PC-9 (cell line): Measurements from ENCODE around the gene KRTAP5-9.

ENCODE experiments used
- EZH2 ChIP-seq: fragments of 200-600 bp; sonication (generic); IDR thresholded peaks from 2 replicates; pipeline ENCODE4 v1.8.0; 2017; ENCODE audit warnings: antibody characterized with exemption, low read depth
- TF ChIP-seq, protein P1 (sequence below): fragments of 200-600 bp; sonication (generic); conservative IDR thresholded peaks from 2 replicates; pipeline ENCODE4 v1.6.1; 2017; ENCODE audit warnings: mixed run types, antibody characterized with exemption, mild to moderate bottlenecking, moderate library complexity

- TF ChIP-seq, protein P1, sequence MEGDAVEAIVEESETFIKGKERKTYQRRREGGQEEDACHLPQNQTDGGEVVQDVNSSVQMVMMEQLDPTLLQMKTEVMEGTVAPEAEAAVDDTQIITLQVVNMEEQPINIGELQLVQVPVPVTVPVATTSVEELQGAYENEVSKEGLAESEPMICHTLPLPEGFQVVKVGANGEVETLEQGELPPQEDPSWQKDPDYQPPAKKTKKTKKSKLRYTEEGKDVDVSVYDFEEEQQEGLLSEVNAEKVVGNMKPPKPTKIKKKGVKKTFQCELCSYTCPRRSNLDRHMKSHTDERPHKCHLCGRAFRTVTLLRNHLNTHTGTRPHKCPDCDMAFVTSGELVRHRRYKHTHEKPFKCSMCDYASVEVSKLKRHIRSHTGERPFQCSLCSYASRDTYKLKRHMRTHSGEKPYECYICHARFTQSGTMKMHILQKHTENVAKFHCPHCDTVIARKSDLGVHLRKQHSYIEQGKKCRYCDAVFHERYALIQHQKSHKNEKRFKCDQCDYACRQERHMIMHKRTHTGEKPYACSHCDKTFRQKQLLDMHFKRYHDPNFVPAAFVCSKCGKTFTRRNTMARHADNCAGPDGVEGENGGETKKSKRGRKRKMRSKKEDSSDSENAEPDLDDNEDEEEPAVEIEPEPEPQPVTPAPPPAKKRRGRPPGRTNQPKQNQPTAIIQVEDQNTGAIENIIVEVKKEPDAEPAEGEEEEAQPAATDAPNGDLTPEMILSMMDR = no peak
- TF ChIP-seq EZH2 = no peak
These were observed 16.1 kb upstream of the KRTAP5-9 start for GRCh38 chr11:71532036-71532610.
